CD4-positive, alpha-beta T cell treated with Interleukin-15 for 1 hour (primary cell): ENCODE measurements around the gene PTBP1.

Experiments used
- DNase-seq: peaks from one replicate; pipeline ENCODE4 v3.0.0-alpha.2; 2020

PTBP1 gene

GRCh38 chr19:858868-859843, 61.9 kb downstream of the PTBP1 start, which contains the start of gene CFD:
CFD (plus strand) TSS chr19:859664; CDS start chr19:859690, 26 bp downstream.
- DNase-seq, result peak; percentile 59

GRCh38 chr19:861141-861755, 64.0 kb downstream of the PTBP1 start:
- no peak for DNase-seq
